GM23338 (cell line): ENCODE results near the gene IL6ST. TPM values are rescaled to one million over a fixed set of nuclear protein-coding genes. Genes with fewer than 3 reads are reported as not detected.

ENCODE experiments used
- ATAC-seq: fragments of 200-7000 bp; cut with Tn5 transposase; 3 replicates; pipeline ENCODE4 v1.9.1; 2020
- DNase-seq: peaks from one replicate; pipeline ENCODE4 v3.0.0-alpha.2; 2015; ENCODE audit warnings: low spot score
- H2AFZ ChIP-seq: fragments of 200-600 bp; sonication (generic); 2 replicates; pipeline ENCODE4 v1.8.0; 2016; ENCODE audit warnings: antibody characterized with exemption, mild to moderate bottlenecking, moderate library complexity
- H3F3A ChIP-seq: fragments of 200-600 bp; sonication (generic); replicated peaks from 2 replicates; pipeline ENCODE4 v1.8.0; 2017; ENCODE audit warnings: antibody characterized with exemption, mixed run types, low read depth
- H3K27ac ChIP-seq: fragments of 200-600 bp; sonication (generic); 2 replicates; pipeline ENCODE4 v1.6.1; 2016; ENCODE audit warnings: low read depth
- H3K27me3 ChIP-seq: fragments of 200-600 bp; sonication (generic); 2 replicates; pipeline ENCODE4 v1.8.0; 2016; ENCODE audit warnings: mild to moderate bottlenecking, mixed run types, moderate library complexity; ENCODE audit not compliant: insufficient read depth
- H3K36me3 ChIP-seq: fragments of 200-600 bp; sonication (generic); 2 replicates; pipeline ENCODE4 v1.8.0; 2016; ENCODE audit warnings: mild to moderate bottlenecking; ENCODE audit not compliant: insufficient read depth
- H3K4me1 ChIP-seq: fragments of 200-600 bp; sonication (generic); 2 replicates; pipeline ENCODE4 v1.8.0; 2016; ENCODE audit warnings: mild to moderate bottlenecking, moderate library complexity; ENCODE audit not compliant: insufficient read depth
- H3K4me2 ChIP-seq: fragments of 200-600 bp; sonication (generic); 2 replicates; pipeline ENCODE4 v1.7.1; 2017; ENCODE audit warnings: mixed run types
- H3K4me3 ChIP-seq: fragments of 200-600 bp; sonication (generic); 2 replicates; pipeline ENCODE4 v1.6.1; 2016; ENCODE audit warnings: mixed run types
- H3K79me2 ChIP-seq: fragments of 200-600 bp; sonication (generic); replicated peaks from 2 replicates; pipeline ENCODE4 v1.8.0; 2017; ENCODE audit warnings: mild to moderate bottlenecking; ENCODE audit not compliant: insufficient read depth
- H3K9me2 ChIP-seq: fragments of 200-600 bp; sonication (generic); 2 replicates; pipeline ENCODE4 v1.8.0; 2017; ENCODE audit not compliant: insufficient read depth
- H4K20me1 ChIP-seq: fragments of 200-600 bp; sonication (generic); replicated peaks from 2 replicates; pipeline ENCODE4 v1.8.0; 2017; ENCODE audit warnings: mild to moderate bottlenecking; ENCODE audit not compliant: insufficient read depth
- H3K27ac Mint-ChIP-seq: 2 replicates; pipeline ENCODE4 v1.8.0; 2020; ENCODE audit warnings: inconsistent platforms, mild to moderate bottlenecking, moderate library complexity, mixed read lengths
- H3K27me3 Mint-ChIP-seq: 3 replicates; pipeline ENCODE4 v1.8.0; 2022; ENCODE audit warnings: low read depth, mild to moderate bottlenecking, moderate library complexity, mixed read lengths, inconsistent platforms; ENCODE audit not compliant: insufficient read depth, poor library complexity
- H3K36me3 Mint-ChIP-seq: 3 replicates; pipeline ENCODE4 v1.8.0; 2021; ENCODE audit warnings: low read depth, mild to moderate bottlenecking, inconsistent platforms, moderate library complexity, mixed read lengths
- H3K4me1 Mint-ChIP-seq: 3 replicates; pipeline ENCODE4 v1.8.0; 2020; ENCODE audit warnings: mild to moderate bottlenecking, inconsistent platforms, mixed read lengths
- H3K4me3 Mint-ChIP-seq: 3 replicates; pipeline ENCODE4 v1.8.0; 2021; ENCODE audit warnings: moderate library complexity, mild to moderate bottlenecking, inconsistent platforms, mixed read lengths
- H3K9me3 Mint-ChIP-seq: 3 replicates; pipeline ENCODE4 v1.8.0; 2020; ENCODE audit warnings: moderate library complexity, mild to moderate bottlenecking, inconsistent platforms, mixed read lengths
- CREB1 ChIP-seq: fragments of 250-450 bp; sonication (Bioruptor Pico); IDR thresholded peaks from 2 replicates; pipeline ENCODE4 v1.5.0; 2020; ENCODE audit warnings: low read depth, mild to moderate bottlenecking, moderate library complexity
- CTCF ChIP-seq, 2 experiments: fragments of 200-600 bp in 1 of 2; sonication (generic) in 1 of 2; conservative IDR thresholded peaks; 2 replicates each; pipeline versions ENCODE4 v1.5.1 to v1.6.1; 2016 to 2017; ENCODE audit warnings: antibody characterized with exemption in 2 of 2, low read depth in 2 of 2, mild to moderate bottlenecking in 2 of 2, moderate library complexity in 1 of 2
- EZH2 ChIP-seq: fragments of 200-600 bp; sonication (generic); IDR thresholded peaks from one replicate; pipeline ENCODE4 v1.8.0; 2017; ENCODE audit warnings: antibody characterized with exemption, mild to moderate bottlenecking, low read depth; ENCODE audit not compliant: unreplicated experiment
- EZH2phosphoT487 ChIP-seq: fragments of 200-600 bp; sonication (generic); IDR thresholded peaks from one replicate; pipeline ENCODE4 v1.8.1; 2018; ENCODE audit warnings: antibody characterized with exemption; ENCODE audit not compliant: unreplicated experiment
- JUNB ChIP-seq: IDR thresholded peaks from one replicate; pipeline ENCODE4 v1.6.1; 2016; ENCODE audit warnings: antibody characterized with exemption; ENCODE audit not compliant: unreplicated experiment
- NANOG ChIP-seq: IDR thresholded peaks from 2 replicates; pipeline ENCODE4 v1.6.1; 2016; ENCODE audit warnings: antibody characterized with exemption, borderline replicate concordance
- POLR2AphosphoS5 ChIP-seq: IDR thresholded peaks from 2 replicates; pipeline ENCODE4 v1.6.1; 2016; ENCODE audit warnings: antibody characterized with exemption, low read depth
- REST ChIP-seq: IDR thresholded peaks from one replicate; pipeline ENCODE4 v1.6.1; 2018; ENCODE audit warnings: antibody characterized with exemption; ENCODE audit not compliant: unreplicated experiment
- STAT1 ChIP-seq: IDR thresholded peaks from one replicate; pipeline ENCODE4 v1.6.1; 2016; ENCODE audit warnings: antibody characterized with exemption; ENCODE audit not compliant: unreplicated experiment
- ZNF114 ChIP-seq: fragments of 250-450 bp; sonication (Bioruptor Pico); IDR thresholded peaks from 2 replicates; pipeline ENCODE4 v1.5.0; 2020; ENCODE audit warnings: mild to moderate bottlenecking, moderate library complexity
- ZNF331 ChIP-seq: fragments of 250-450 bp; sonication (Bioruptor Pico); IDR thresholded peaks from 2 replicates; pipeline ENCODE4 v1.5.0; 2020; ENCODE audit warnings: low read depth, mild to moderate bottlenecking, moderate library complexity
- ZNF462 ChIP-seq: fragments of 250-450 bp; sonication (Bioruptor Pico); IDR thresholded peaks from 2 replicates; pipeline ENCODE4 v1.5.0; 2020; ENCODE audit warnings: mild to moderate bottlenecking, moderate library complexity
- polyA plus RNA-seq: library from polyadenylated mRNA; unstranded; fragments of >200 nt; fragmentation: Nextera tagmentation; extraction: Ambion mirVana; gene quantifications from 2 replicates; pipeline ENCODE4 v1.2.1, GENCODE V29; 2016
- total RNA-seq: library from RNA; depleted of rRNA; stranded (reverse); fragments of >200 nt; shearing (Covaris generic); gene quantifications from 2 replicates; pipeline ENCODE4 v1.2.3, GENCODE V29; 2014

IL6ST gene
- total and polyA plus RNA-seq, 2 experiments from 2014 or later: 6.7 to 9.8 TPM

- Histone ChIP-seq H4K20me1 (no peaks in the 10 kb centered on the region), H3K4me1 (no peaks in the 10 kb centered on the region), H3K27me3 (no peaks in the 10 kb centered on the region), H3K27ac (no peak overlapping the region), H3K4me2 (no peak overlapping the region), H2AFZ (no peak overlapping the region), H3K79me2 (no peaks in the 10 kb centered on the region), H3K36me3 (no peaks in the 10 kb centered on the region), H3K4me3 (no peak overlapping the region), H3F3A (no peaks in the 10 kb centered on the region), H3K9me2 (peaks cover 10% of the 10 kb centered on the region)
- Mint-ChIP-seq H3K4me1 (no peaks in the 10 kb centered on the region), H3K27ac (no peak overlapping the region), H3K27me3 (peaks cover 4% of the 10 kb centered on the region), H3K9me3 (no peaks in the 10 kb centered on the region), H3K4me3 (no peak overlapping the region), H3K36me3 (no peaks in the 10 kb centered on the region; the same call in 2 of the 3 replicates)
- DNase-seq (no peak), ATAC-seq (no peak)
- no peak for TF ChIP-seq EZH2
- TF ChIP-seq NANOG: no peak
- no peak for TF ChIP-seq CREB1 (CRISPR knock-in tag)
- TF ChIP-seq STAT1: no peak
- TF ChIP-seq ZNF331: no peak
- TF ChIP-seq ZNF114 (CRISPR knock-in tag): no peak
- TF ChIP-seq EZH2phosphoT487: no peak
- TF ChIP-seq REST: no peak
- no peak for TF ChIP-seq JUNB
- no peak for TF ChIP-seq CTCF (conservative IDR thresholded peaks at IDR 0.05; ENCODE audit: low read depth in 2 of 2)
Measured at GRCh38 chr5:55896663-55897062, 98.1 kb downstream of the IL6ST start.

GRCh38 chr5:55896238-55896637, 98.5 kb downstream of the IL6ST start:
- peaks cover 4% of the 10 kb centered on the region for H3K27me3 Mint-ChIP-seq
- ATAC-seq: no peak
- no peaks in the 10 kb centered on the region for H3K4me1 Mint-ChIP-seq
- TF ChIP-seq POLR2AphosphoS5 (no peak), EZH2 (no peak), ZNF114 (CRISPR knock-in tag) (no peak), NANOG (no peak), ZNF462 (no peak)

More at GRCh38 chr5:55896238-55896637, 98.5 kb downstream of the IL6ST start:
- no peak overlapping the region for H3K27ac Mint-ChIP-seq
- Histone ChIP-seq H3F3A (no peaks in the 10 kb centered on the region), H3K4me2 (no peak overlapping the region), H3K4me1 (no peaks in the 10 kb centered on the region), H3K9me2 (peaks cover 10% of the 10 kb centered on the region), H3K27ac (no peak overlapping the region), H2AFZ (peak overlapping the region; percentile 90), H3K36me3 (no peaks in the 10 kb centered on the region), H3K79me2 (no peaks in the 10 kb centered on the region), H3K27me3 (no peaks in the 10 kb centered on the region), H4K20me1 (no peaks in the 10 kb centered on the region), H3K4me3 (no peak overlapping the region)
- DNase-seq: no peak
- no peak overlapping the region for H3K4me3 Mint-ChIP-seq
- peaks cover 3% of the 10 kb centered on the region; the same call in 1 of the 3 replicates for H3K9me3 Mint-ChIP-seq
- peaks cover 3% of the 10 kb centered on the region; the same call in 2 of the 3 replicates for H3K36me3 Mint-ChIP-seq
